Coronary artery (tissue), 2 donors: ENCODE measurements around the gene UGT1A9.
"Not testable (repeated sequence)": the region's sequence is repeated elsewhere in the genome, so short reads cannot be mapped to it uniquely, and the experiment has no call there.

Source experiments
- DNase-seq: peaks from one replicate; pipeline ENCODE4 v3.0.0-alpha.2; 2017; ENCODE audit warnings: low spot score
- H3K27ac ChIP-seq, 2 donors: fragments of 200-600 bp; sonication (generic); one replicate each; pipeline ENCODE4 v1.5.1; 2016 to 2019
- H3K4me3 ChIP-seq: fragments of 200-600 bp; sonication (generic); 2 replicates; pipeline ENCODE4 v1.5.1; 2016; ENCODE audit warnings: mild to moderate bottlenecking, moderate library complexity
- CTCF ChIP-seq: fragments of 200-600 bp; sonication (generic); IDR thresholded peaks from one replicate; pipeline ENCODE4 v1.5.1; 2019; ENCODE audit warnings: antibody characterized with exemption

The UGT1A9 gene

GRCh38 chr2:233700028-233700635 lies 28.4 kb downstream of the UGT1A9 start:
- no peak for TF ChIP-seq CTCF
- DNase-seq = no peak
- no peak overlapping the region for H3K4me3 ChIP-seq
- H3K27ac ChIP-seq = peak overlapping the region in 1 of 2 donors; percentile 22

DNA sequence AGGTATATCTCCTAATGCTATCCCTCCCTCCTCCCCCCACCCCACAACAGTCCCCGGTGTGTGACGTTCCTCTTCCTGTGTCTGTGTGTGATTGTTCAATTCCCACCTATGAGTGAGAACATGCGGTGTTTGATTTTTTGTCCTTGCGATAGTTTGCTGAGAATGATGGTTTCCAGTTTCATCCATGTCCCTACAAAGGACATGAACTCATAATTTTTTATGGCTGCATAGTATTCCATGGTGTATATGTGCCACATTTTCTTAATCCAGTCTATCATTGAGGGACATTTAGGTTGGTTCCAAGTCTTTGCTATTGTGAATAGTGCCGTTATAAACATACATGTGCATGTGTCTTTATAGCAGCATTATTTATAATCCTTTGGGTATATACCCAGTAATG lies 29.1 kb downstream of the UGT1A9 start:
- H3K27ac ChIP-seq, DNase-seq, H3K4me3 ChIP-seq: not testable (repeated sequence)

GRCh38 chr2:233702238-233702637 lies 30.5 kb downstream of the UGT1A9 start:
- no peak for DNase-seq
- Histone ChIP-seq H3K4me3 (no peak overlapping the region), H3K27ac (no peak overlapping the region)
- no peak for TF ChIP-seq CTCF

- TF ChIP-seq CTCF = no peak
- Histone ChIP-seq H3K27ac (no peak overlapping the region), H3K4me3 (no peak overlapping the region)
- no peak for DNase-seq
These were observed 34.3 kb downstream of the UGT1A9 start for GRCh38 chr2:233705911-233706506.

DNA sequence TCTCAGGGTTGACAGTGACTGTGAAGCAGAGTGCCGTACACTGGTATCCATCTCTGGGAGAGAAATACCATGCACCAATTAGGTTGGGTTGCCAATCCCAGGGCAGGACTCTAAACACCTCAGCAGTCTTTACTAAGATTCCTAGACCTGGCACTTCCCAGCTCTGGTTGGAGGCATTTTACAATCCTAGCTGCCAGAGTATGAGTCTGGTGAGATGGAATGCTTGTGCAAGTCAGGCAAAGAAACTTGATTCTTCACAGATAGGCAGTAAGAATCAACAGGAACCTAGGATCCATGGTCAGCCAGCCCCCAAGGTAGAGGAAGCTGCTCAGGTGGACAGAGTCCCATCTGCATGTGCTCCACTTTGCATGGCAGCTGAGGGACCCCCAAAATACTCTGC lies 35.0 kb downstream of the UGT1A9 start:
- Histone ChIP-seq H3K27ac (no peak overlapping the region), H3K4me3 (no peak overlapping the region)
- no peak for DNase-seq
- TF ChIP-seq CTCF = no peak

DNA sequence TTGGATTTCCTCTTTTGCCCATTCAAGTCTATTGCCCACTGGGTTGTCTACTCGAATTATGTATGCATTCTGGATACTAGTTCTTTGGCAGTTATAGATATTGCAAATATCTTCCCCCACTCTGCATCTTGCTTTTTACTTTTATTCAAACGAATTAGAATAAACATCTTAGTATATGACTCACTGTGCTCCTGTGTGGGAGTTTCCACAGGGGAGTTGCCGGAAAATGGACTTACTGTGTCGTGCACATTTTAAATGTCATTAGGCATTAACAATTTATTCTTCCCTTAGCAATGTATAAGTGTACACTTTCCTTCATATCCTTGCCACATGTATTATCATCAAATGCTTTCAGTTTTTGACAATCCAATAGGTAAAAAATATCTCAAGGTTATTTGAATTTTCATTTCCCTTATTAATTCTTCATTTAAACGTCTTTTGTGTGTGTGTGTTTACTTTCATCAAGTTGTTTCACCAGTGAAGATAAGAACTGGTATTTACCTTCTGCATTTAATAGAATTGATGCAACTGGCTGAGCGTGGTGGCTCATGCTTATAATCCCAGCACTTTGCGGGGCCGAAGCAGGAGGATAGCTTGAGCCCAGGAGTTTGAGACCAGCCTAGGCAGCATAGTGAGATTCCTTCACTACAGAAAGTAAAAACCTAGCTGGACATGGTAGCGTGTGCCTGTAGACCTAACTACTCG lies 36.4 kb downstream of the UGT1A9 start:
- no peak overlapping the region for H3K27ac ChIP-seq
- no peak for DNase-seq
- TF ChIP-seq CTCF = no peak
- no peak overlapping the region for H3K4me3 ChIP-seq

- DNase-seq = no peak
- no peak for TF ChIP-seq CTCF
- no peak overlapping the region for H3K27ac ChIP-seq
- no peak overlapping the region for H3K4me3 ChIP-seq
These were observed 37.2 kb downstream of the UGT1A9 start for GRCh38 chr2:233708942-233709341.
